Astrocyte (in vitro differentiated cells and primary cell): ENCODE results near the gene TRPM3.

ENCODE experiments used
- EZH2 ChIP-seq: IDR thresholded peaks from 2 replicates; pipeline ENCODE4 v1.6.1; 2012; ENCODE audit warnings: mild to moderate bottlenecking, low read length, inconsistent platforms; ENCODE audit not compliant: insufficient read depth
- TF ChIP-seq, protein P1 (sequence below): IDR thresholded peaks from 2 replicates; pipeline ENCODE4 v1.5.1; 2011; ENCODE audit warnings: low read depth, mild to moderate bottlenecking, inconsistent platforms, low read length, moderate library complexity; ENCODE audit not compliant: insufficient read depth

DNA sequence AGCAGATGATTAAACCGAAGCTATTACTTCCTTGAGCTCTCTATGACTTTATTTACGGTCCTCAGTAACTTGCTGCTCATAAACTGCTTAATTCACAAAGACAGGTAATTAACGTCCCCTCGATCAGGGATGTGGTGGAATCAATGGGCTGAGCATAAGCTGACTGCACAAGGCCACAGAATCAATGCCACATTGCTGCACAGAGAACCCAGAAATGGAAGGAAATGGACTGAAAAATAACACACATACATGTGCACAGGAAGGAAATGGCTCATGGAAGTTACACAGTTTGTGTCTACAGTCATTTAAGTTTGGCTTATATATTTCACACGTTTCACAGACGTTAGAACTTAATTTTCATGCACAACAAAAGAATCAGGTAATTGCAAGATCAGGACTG lies 588.7 kb downstream of the TRPM3 start:
- TF ChIP-seq, protein P1, sequence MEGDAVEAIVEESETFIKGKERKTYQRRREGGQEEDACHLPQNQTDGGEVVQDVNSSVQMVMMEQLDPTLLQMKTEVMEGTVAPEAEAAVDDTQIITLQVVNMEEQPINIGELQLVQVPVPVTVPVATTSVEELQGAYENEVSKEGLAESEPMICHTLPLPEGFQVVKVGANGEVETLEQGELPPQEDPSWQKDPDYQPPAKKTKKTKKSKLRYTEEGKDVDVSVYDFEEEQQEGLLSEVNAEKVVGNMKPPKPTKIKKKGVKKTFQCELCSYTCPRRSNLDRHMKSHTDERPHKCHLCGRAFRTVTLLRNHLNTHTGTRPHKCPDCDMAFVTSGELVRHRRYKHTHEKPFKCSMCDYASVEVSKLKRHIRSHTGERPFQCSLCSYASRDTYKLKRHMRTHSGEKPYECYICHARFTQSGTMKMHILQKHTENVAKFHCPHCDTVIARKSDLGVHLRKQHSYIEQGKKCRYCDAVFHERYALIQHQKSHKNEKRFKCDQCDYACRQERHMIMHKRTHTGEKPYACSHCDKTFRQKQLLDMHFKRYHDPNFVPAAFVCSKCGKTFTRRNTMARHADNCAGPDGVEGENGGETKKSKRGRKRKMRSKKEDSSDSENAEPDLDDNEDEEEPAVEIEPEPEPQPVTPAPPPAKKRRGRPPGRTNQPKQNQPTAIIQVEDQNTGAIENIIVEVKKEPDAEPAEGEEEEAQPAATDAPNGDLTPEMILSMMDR = no peak
- TF ChIP-seq EZH2 = no peak
